ENCODE measurements around the gene NACA2.

The NACA2 gene

DNA sequence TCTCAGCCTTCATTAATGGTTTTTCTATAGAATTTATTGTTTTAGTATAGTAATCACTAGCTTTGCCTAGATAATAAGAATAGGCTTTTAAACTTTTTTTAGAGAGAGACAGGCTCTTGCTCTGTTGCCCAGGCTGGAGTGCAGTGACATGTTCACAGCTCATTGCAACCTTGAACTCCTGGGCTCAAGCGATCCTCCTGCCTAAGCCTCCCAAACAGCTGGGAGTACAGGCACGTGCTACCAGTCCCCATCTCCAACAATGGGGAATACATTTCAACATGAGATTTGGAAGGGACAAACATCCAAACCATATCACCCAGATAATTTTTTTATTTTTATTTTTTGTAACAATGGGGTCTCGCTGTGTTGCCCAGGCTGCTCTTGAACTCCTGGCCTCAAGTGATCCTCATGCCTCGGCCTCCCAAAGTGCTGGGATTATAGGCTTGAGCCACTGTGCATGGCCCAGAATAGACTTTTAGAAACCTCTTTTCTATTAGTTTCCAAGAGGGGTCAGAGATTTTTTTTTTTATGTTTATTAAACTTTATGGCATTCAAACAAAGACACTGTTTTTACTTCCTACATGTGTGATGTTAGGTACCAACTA, 7.3 kb downstream of the NACA2 start:
- Histone ChIP-seq H3K9me2 (replicated peaks; ENCODE audit: low read depth, low read length) (no peaks in the 10 kb centered on the region), H3K9me3 (ENCODE audit: insufficient read depth, low read depth, low read length) (no peaks in the 10 kb centered on the region), H4K20me1 (ENCODE audit: insufficient read depth, low read length, poor library complexity, severe bottlenecking) (no peaks in the 10 kb centered on the region), H3K27me3 (ENCODE audit: insufficient read depth, low read length, poor library complexity, severe bottlenecking) (no peaks in the 10 kb centered on the region), H3F3A (ENCODE audit: low read depth) (no peaks in the 10 kb centered on the region), H3K79me2 (ENCODE audit: insufficient read depth, low read length) (no peaks in the 10 kb centered on the region), H3K4me1 (ENCODE audit: insufficient read depth, low read length, poor library complexity, severe bottlenecking) (no peaks in the 10 kb centered on the region), H3K4me2 (ENCODE audit: low read depth, low read length, poor library complexity, severe bottlenecking) (no peak overlapping the region), H3K4me3 (ENCODE audit: low read length, poor library complexity, severe bottlenecking) (no peak overlapping the region), H2AFZ (ENCODE audit: low read length) (no peak overlapping the region), H3K36me3 (ENCODE audit: insufficient read depth, low read length) (no peaks in the 10 kb centered on the region), H3K9ac (ENCODE audit: low read depth, low read length, poor library complexity, severe bottlenecking) (no peak overlapping the region)
- TF ChIP-seq, protein P1, sequence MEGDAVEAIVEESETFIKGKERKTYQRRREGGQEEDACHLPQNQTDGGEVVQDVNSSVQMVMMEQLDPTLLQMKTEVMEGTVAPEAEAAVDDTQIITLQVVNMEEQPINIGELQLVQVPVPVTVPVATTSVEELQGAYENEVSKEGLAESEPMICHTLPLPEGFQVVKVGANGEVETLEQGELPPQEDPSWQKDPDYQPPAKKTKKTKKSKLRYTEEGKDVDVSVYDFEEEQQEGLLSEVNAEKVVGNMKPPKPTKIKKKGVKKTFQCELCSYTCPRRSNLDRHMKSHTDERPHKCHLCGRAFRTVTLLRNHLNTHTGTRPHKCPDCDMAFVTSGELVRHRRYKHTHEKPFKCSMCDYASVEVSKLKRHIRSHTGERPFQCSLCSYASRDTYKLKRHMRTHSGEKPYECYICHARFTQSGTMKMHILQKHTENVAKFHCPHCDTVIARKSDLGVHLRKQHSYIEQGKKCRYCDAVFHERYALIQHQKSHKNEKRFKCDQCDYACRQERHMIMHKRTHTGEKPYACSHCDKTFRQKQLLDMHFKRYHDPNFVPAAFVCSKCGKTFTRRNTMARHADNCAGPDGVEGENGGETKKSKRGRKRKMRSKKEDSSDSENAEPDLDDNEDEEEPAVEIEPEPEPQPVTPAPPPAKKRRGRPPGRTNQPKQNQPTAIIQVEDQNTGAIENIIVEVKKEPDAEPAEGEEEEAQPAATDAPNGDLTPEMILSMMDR (conservative IDR thresholded peaks at IDR 0.05; ENCODE audit: low read length): no peak
- no peak for TF ChIP-seq EZH2phosphoT487 (IDR thresholded peaks at IDR 0.05; ENCODE audit: borderline replicate concordance)

DNA sequence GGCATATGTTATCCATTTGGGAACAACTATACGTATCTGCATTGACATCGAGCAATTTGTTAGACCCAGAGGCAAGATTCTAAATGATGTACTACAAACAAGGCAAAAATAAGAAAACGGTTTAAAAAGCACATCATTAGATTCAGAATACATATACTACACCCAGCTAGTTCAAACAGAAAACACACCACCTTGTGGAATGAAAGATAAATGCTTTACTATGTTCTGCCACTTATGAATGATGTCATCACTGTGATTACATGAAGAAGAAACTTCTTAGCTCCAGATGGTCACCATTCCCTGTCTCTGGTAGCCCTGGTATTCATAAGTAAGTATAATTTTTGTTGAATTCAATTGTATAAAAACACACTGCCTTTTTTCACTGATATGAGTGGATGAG, 7.8 kb downstream of the NACA2 start:
- H2AFZ ChIP-seq (ENCODE audit: low read length): no peak overlapping the region

DNA sequence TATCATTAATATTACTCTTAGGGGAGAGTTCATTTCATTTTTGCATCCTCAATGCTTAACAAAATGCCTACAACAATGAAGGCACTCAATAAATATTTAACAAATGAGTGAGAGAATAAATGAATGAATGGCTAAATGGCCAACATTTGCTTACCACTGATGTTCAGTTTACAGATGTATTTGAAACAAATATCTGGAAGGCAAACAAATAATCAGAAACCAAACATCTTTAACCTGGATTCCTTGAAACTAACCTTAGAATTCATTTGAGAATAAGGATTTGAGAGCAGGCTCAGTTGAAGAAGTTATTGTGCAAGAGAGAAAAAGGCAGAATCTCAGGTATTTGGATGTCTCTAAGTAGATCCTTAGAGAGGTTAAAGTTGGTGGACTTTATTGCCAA, 8.4 kb downstream of the NACA2 start:
- Histone ChIP-seq H3K9me2 (replicated peaks; ENCODE audit: low read depth, low read length) (no peaks in the 10 kb centered on the region), H3K36me3 (ENCODE audit: insufficient read depth, low read length) (no peaks in the 10 kb centered on the region), H3K9ac (ENCODE audit: low read depth, low read length, poor library complexity, severe bottlenecking) (no peak overlapping the region), H3K4me3 (ENCODE audit: low read length, poor library complexity, severe bottlenecking) (no peak overlapping the region), H2AFZ (ENCODE audit: low read length) (no peak overlapping the region), H3K79me2 (ENCODE audit: insufficient read depth, low read length) (no peaks in the 10 kb centered on the region), H3K4me1 (ENCODE audit: insufficient read depth, low read length, poor library complexity, severe bottlenecking) (no peaks in the 10 kb centered on the region), H3F3A (ENCODE audit: low read depth) (no peaks in the 10 kb centered on the region), H3K4me2 (ENCODE audit: low read depth, low read length, poor library complexity, severe bottlenecking) (no peak overlapping the region), H3K9me3 (ENCODE audit: insufficient read depth, low read depth, low read length) (no peaks in the 10 kb centered on the region), H3K27me3 (ENCODE audit: insufficient read depth, low read length, poor library complexity, severe bottlenecking) (no peaks in the 10 kb centered on the region), H4K20me1 (ENCODE audit: insufficient read depth, low read length, poor library complexity, severe bottlenecking) (no peaks in the 10 kb centered on the region)
- no peak for TF ChIP-seq EZH2phosphoT487 (IDR thresholded peaks at IDR 0.05; ENCODE audit: borderline replicate concordance)
- TF ChIP-seq, protein P1 (conservative IDR thresholded peaks at IDR 0.05; ENCODE audit: low read length): no peak

More for the DNA sequence above, 7.8 kb downstream of the NACA2 start:
- TF ChIP-seq, protein P1 (conservative IDR thresholded peaks at IDR 0.05; ENCODE audit: low read length): peak; percentile 69
- no peak for TF ChIP-seq EZH2phosphoT487 (IDR thresholded peaks at IDR 0.05; ENCODE audit: borderline replicate concordance)
- Histone ChIP-seq H3K36me3 (ENCODE audit: insufficient read depth, low read length) (no peaks in the 10 kb centered on the region), H3K79me2 (ENCODE audit: insufficient read depth, low read length) (no peaks in the 10 kb centered on the region), H3K9me2 (replicated peaks; ENCODE audit: low read depth, low read length) (no peaks in the 10 kb centered on the region), H3K9ac (ENCODE audit: low read depth, low read length, poor library complexity, severe bottlenecking) (no peak overlapping the region), H3K9me3 (ENCODE audit: insufficient read depth, low read depth, low read length) (no peaks in the 10 kb centered on the region), H3K4me3 (ENCODE audit: low read length, poor library complexity, severe bottlenecking) (no peak overlapping the region), H3K27me3 (ENCODE audit: insufficient read depth, low read length, poor library complexity, severe bottlenecking) (no peaks in the 10 kb centered on the region), H3K4me1 (ENCODE audit: insufficient read depth, low read length, poor library complexity, severe bottlenecking) (no peaks in the 10 kb centered on the region), H3K4me2 (ENCODE audit: low read depth, low read length, poor library complexity, severe bottlenecking) (no peak overlapping the region), H3F3A (ENCODE audit: low read depth) (no peaks in the 10 kb centered on the region), H4K20me1 (ENCODE audit: insufficient read depth, low read length, poor library complexity, severe bottlenecking) (no peaks in the 10 kb centered on the region)

All from Loucy (cell line).